ENCODE results near the gene THEM4. TPM values are rescaled to one million over a fixed set of nuclear protein-coding genes. Genes with fewer than 3 reads are reported as not detected.

THEM4 gene
- total and polyA plus RNA-seq, 2 of the 8 experiments (the other 6 are each of a cell fraction or from before 2014, with no cell fraction given): 9.9 to 11.2 TPM

- TF ChIP-seq MAFK (IDR thresholded peaks at IDR 0.05; ENCODE audit: low read depth, low read length): no peak
- TF ChIP-seq SUZ12 (IDR thresholded peaks at IDR 0.05; ENCODE audit: low read length): 0 out of 2 replicates have a peak, but pooled peaks have one; percentile 1
- FAIRE-seq (no peak), DNase-seq (ENCODE audit: low read depth in 1 of 2, low spot score in 2 of 2) (no peak)
- Histone ChIP-seq H3K56ac (replicated peaks; ENCODE audit: insufficient read length, low read depth, low read length) (no peak overlapping the region), H2AFZ (ENCODE audit: low read length) (no peak overlapping the region), H3K27me3 (replicated peaks in 1 of 4; ENCODE audit: control insufficient read depth in 3 of 4, extremely low read depth in 1 of 4, insufficient read depth in 3 of 4, low read length in 3 of 4) (peaks cover 10 to 24% (median 21%) of the 10 kb centered on the region in 4 experiments), H3K79me1 (ENCODE audit: low read depth, low read length) (no peaks in the 10 kb centered on the region), H4K8ac (ENCODE audit: extremely low read depth, insufficient read depth, low read length) (peak overlapping the region; percentile 74; the same call in 1 of the 2 replicates), H2AK5ac (ENCODE audit: low read depth, low read length) (no peak overlapping the region), H4K91ac (replicated peaks; ENCODE audit: insufficient read length, low read length) (peak overlapping the region; percentile 61), H3K23ac (ENCODE audit: insufficient read length) (no peak overlapping the region), H2BK120ac (replicated peaks; ENCODE audit: low read depth, low read length) (no peak overlapping the region), H4K20me1 (replicated peaks in 1 of 2; ENCODE audit: control insufficient read depth in 1 of 2, insufficient read depth in 2 of 2, low read length in 2 of 2) (no peaks in the 10 kb centered on the region), H3K4me1 (replicated peaks in 1 of 4; ENCODE audit: control insufficient read depth in 3 of 4, insufficient read depth in 4 of 4, low read length in 3 of 4) (peaks cover 4 to 17% (median 9%) of the 10 kb centered on the region in 4 experiments), H3K14ac (ENCODE audit: insufficient read length) (no peak overlapping the region), H3K18ac (ENCODE audit: extremely low read depth, low read length) (peak overlapping the region; percentile 75), H4K5ac (ENCODE audit: insufficient read length, low read depth, low read length) (no peak overlapping the region), H2BK20ac (ENCODE audit: low read length) (no peak overlapping the region), H3K27ac (ENCODE audit: low read depth, low read length) (no peak overlapping the region), H2BK15ac (ENCODE audit: low read length) (no peak overlapping the region), H2BK5ac (ENCODE audit: low read depth, low read length) (no peak overlapping the region), H3K79me2 (ENCODE audit: control insufficient read depth in 1 of 2, insufficient read depth in 2 of 2, low read length in 2 of 2) (no peaks in the 10 kb centered on the region), H3K23me2 (ENCODE audit: low read depth, low read length) (peaks cover 23% of the 10 kb centered on the region), H3K9me3 (ENCODE audit: insufficient read depth in 2 of 2, low read depth in 1 of 2, low read length in 1 of 2) (no peaks in the 10 kb centered on the region), H2BK12ac (ENCODE audit: low read depth, low read length) (no peak overlapping the region), H3K4ac (replicated peaks; ENCODE audit: insufficient read length, low read depth, low read length) (no peak overlapping the region), H3K4me3 (ENCODE audit: extremely low read depth in 1 of 4, insufficient read depth in 2 of 4, low read depth in 3 of 4, low read length in 4 of 4) (peak overlapping the region; percentile 43 to 69 (median 54)), H3K4me2 (ENCODE audit: insufficient read depth in 1 of 2, low read depth in 2 of 2, low read length in 2 of 2) (peak overlapping the region; percentile 77 to 93), H3K36me3 (ENCODE audit: control insufficient read depth in 2 of 4, insufficient read depth in 4 of 4, low read length in 3 of 4) (no peaks in the 10 kb centered on the region), H3K9ac (replicated peaks in 1 of 4; ENCODE audit: extremely low read depth in 1 of 4, low read depth in 3 of 4, low read length in 3 of 4) (no peak overlapping the region; a peak in 1 of 7 replicates)
- ChIA-PET CTCF (ENCODE audit: partially characterized antibody) (interaction anchor here (1.5 to 2.2 kb wide), 2 partner anchors 115 to 162 kb away, joined by 5 to 6 read pairs; no protein-coding TSS in a partner anchor), POLR2A (ENCODE audit: partially characterized antibody) (interaction anchor here (0.6 to 5.0 kb wide), 26 partner anchors 9 to 298 kb away, joined by 3 to 20 read pairs (median 4); partner anchors contain the start of genes CELF3, MRPL9, S100A10 and SNX27)
- 2% methylated on average over 9 of the region's 16 CpGs; no CpG with 5 or more reads in 1 of the 2 experiments for WGBS, 2 experiments (ENCODE audit: extremely low coverage in 1 of 2, insufficient coverage in 1 of 2, insufficient read length in 1 of 2, insufficient replicate concordance in 2 of 2, low coverage in 1 of 2, low lambda C conversion rate in 2 of 2, missing lambda C conversion rate in 1 of 2)
Observed at GRCh38 chr1:151839082-151839412, 70.3 kb downstream of the THEM4 start.
